ENCODE measurements around the gene PKIB.
"Not testable (repeated sequence)": the region's sequence is repeated elsewhere in the genome, so short reads cannot be mapped to it uniquely, and the experiment has no call there.

Gene PKIB

DNA sequence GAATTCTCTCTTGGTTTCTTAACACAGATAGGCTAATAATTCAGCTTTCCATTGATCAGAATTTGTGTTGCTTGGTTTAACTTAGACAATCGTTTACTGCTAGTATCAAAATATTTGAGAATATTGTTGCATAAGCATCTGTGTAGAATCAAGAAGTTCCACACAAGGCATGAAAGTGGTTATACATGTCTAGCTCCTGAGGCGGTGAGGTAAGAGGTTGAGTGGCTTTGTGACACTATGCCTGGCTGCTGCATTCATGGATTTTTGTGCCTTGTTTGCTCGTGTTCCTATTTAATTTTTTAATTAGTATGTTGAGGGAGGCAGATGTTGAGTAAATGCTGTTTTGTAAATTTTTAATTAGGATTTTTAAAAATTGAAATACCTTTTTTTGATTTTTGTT lies 10.2 kb downstream of the PKIB start:
- in situ Hi-C loops (cut with MboI; ENCODE audit: low sequenced_read_pairs): no loop called here

- in situ Hi-C loops (cut with MboI; ENCODE audit: low sequenced_read_pairs): no loop called here
Observed at GRCh38 chr6:122620902-122621301, 10.7 kb downstream of the PKIB start.

DNA sequence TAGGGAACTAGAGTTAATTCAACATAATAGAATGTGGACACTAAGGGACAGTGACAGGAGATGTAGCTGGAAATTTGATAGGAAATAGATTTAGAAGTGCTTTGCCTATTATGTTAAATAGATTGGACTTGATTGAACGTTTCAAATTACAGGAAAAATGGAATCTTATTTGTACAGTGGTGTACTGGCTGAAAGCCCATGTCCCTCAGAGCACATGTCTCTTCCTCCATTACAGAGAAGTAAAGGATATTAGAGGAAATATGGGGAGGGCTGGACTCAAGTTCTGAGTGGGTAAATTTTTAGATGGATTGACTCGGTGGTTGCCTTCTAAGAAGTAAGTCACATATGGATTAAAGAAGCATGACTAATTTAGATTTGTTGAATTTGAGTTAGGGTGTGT lies 11.4 kb downstream of the PKIB start:
- in situ Hi-C loops (cut with MboI; ENCODE audit: low sequenced_read_pairs): no loop called here

DNA sequence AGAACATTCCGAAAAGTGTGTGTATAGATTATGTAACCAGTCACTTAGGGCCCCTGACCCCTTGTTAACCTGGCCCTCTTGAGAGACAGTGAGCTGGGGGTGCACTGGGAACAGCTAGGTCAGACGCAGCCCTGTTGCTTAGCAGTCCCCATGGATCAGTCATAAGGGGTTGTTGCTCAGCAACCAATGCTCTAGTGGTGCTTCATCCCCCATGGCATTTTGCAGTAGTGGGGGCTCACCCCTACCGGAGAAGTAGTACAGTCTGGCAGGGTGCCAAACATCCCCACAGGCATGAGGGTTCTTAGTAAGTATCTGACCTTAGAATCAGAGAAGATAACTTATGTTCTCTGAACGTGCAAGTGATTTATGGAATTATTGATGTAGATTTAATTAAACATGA lies 12.3 kb downstream of the PKIB start:
- in situ Hi-C loops (cut with MboI; ENCODE audit: low sequenced_read_pairs): no loop called here

GRCh38 chr6:122623279-122623678 lies 13.1 kb downstream of the PKIB start:
- in situ Hi-C loops (cut with MboI; ENCODE audit: low sequenced_read_pairs): no loop called here

DNA sequence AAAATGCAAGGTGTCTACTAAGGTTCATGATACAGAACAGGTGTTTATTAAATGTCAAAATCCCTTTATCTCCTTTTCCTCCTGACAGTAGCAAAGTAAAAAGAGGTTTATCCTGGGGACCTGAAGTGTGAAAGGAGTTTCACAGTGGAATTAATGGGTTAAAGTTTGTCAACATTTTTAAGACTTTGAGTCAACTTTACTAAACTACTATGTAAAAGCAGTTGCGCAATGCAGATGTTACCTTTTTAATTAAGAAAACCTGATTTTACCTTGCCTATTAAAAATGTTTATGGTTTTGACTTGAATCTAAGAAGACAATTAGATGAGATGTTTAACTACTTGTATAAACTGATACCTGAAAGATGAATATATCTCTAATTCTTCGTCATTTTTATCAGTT lies 14.6 kb downstream of the PKIB start:
- in situ Hi-C loops (cut with MboI; ENCODE audit: low sequenced_read_pairs): no loop called here

DNA sequence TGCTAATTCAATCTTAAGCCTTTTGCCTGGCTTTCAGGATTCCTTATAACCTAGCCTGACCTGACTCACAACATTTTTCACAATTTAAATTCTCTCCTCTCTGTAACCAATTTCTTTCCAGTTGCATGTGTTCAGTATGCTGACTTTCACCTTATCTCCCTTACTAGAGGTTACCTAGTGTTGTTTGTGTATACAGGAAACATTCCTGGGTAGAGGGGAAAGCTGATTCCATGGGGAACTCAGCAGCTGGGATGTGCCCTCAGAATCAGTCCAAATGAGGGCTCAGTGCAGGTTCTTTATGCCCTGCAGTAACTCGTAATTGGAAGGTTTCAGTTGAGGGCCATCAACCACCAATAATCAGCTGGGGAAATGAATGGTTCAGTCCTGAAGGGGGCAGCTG lies 18.5 kb downstream of the PKIB start:
- in situ Hi-C loops (cut with MboI; ENCODE audit: low sequenced_read_pairs): no loop called here

DNA sequence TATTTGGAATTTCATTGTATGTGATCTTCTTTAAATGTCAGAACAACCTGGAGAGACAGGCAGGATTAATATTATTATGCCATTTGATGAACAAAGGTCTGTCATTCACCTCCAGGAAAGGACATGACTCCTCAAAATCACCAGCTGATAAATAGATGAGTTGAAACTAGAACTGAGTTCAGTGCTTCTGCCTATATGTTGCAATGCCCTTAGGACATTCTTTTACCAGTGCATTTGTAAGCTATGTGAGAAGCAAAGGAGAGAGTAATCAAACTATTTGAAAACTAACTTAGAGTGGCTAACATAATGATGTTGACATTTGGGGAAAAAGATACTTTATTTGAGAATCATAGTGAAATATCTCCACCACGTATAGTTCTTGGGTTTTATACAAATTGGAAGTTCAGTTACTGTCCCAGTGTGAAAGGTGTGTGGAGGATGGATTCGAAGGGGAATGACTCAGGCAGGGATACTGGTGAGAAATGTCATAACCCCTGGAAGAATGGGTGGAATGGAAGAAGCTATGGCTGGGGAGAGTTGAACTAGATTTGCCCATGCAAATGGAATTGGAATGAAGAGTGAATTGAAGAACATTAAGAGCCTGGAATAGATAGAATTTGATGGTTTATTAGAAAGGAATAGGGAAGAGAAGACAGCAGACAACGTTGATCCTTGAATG lies 21.5 kb downstream of the PKIB start:
- in situ Hi-C loops (cut with MboI; ENCODE audit: low sequenced_read_pairs): no loop called here

DNA sequence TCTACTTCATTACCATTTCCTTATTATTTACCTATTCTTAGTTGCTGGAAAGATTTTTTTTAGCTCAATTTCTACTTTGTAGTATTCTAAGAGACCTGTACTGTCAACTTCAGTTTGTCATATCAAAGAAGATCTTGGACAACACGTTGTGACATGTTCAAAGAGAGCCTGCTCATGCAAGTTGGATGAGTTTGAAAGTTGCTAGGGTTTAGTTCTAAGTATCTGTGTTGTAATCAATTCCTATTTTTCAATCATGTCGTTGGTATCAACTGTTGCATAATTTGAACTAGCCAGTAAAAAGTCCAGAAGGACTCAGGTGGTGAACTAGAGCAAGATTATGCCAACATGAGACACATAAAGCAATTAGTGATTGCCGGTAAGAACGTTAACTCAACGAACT lies 30.2 kb downstream of the PKIB start:
- in situ Hi-C loops (cut with MboI; ENCODE audit: low sequenced_read_pairs): no loop called here

GRCh38 chr6:122641819-122642218 lies 31.6 kb downstream of the PKIB start:
- in situ Hi-C loops (cut with MboI; ENCODE audit: low sequenced_read_pairs): no loop called here

- in situ Hi-C loops (cut with MboI; ENCODE audit: low sequenced_read_pairs): not testable (repeated sequence)
Observed at GRCh38 chr6:122642604-122643003, 32.4 kb downstream of the PKIB start.

- in situ Hi-C loops (cut with MboI; ENCODE audit: low sequenced_read_pairs): no loop called here
Observed at GRCh38 chr6:122645256-122645655, 35.1 kb downstream of the PKIB start.

DNA sequence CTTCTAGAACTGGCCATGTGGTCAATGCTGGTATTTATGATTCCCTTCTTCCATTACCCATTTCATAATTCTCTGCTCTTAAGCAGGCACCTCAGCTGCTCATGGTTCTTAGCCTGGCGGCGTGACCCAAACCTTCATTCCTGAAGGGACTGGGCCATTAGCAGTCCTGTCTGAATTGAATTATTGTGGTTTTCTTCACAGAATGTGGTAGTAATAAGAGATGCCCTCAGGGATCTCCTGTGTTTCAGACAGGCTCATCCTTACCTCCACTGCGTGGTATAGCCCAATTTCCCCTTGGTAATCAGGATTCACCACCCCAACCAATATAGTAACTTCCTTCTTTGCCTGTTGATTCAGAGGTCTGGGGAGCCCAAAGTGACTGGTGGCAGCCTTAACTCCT lies 37.6 kb downstream of the PKIB start:
- in situ Hi-C loops (cut with MboI; ENCODE audit: low sequenced_read_pairs): no loop called here

DNA sequence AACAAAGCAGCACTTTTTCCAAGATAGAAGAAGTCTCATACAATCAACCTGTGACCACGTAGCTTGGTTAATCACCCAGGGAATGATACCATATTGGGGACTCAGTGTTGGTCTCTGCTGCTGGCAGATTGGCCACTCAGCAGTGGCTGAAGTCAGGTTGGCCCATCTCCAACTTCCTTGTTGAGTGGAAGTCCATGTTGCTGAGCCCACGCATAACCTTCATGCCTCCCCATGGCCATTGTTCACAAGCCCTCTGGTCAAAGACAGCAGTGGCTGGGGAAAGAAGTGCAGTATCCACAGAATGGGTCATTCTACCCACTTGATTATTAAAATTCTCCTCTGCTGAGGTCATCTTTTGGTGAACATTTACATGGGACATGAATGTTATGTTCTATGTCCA lies 38.5 kb downstream of the PKIB start:
- in situ Hi-C loops (cut with MboI; ENCODE audit: low sequenced_read_pairs): no loop called here

GRCh38 chr6:122649701-122650100 lies 39.5 kb downstream of the PKIB start:
- in situ Hi-C loops (cut with MboI; ENCODE audit: low sequenced_read_pairs): no loop called here

DNA sequence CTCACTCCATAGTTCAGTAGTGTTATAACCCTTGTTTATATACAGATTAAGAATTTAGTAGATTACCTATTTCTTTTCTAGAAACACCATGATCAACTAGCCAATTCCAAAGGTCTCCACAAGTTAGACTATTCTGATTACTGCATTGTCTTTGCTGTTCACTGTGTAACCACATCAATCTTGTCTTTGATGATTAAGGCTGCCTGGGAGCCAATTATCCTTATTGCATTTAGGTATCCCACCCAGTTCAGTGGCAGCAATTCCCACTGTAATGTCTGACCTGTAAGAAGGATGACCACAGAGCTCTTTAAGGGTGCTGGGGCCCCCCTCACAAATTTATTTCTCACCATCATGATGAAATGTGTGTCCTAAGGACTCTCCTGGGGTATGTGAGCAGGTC lies 40.2 kb downstream of the PKIB start:
- in situ Hi-C loops (cut with MboI; ENCODE audit: low sequenced_read_pairs): no loop called here

- in situ Hi-C loops (cut with MboI; ENCODE audit: low sequenced_read_pairs): no loop called here
Observed at GRCh38 chr6:122651031-122651430, 40.8 kb downstream of the PKIB start.

DNA sequence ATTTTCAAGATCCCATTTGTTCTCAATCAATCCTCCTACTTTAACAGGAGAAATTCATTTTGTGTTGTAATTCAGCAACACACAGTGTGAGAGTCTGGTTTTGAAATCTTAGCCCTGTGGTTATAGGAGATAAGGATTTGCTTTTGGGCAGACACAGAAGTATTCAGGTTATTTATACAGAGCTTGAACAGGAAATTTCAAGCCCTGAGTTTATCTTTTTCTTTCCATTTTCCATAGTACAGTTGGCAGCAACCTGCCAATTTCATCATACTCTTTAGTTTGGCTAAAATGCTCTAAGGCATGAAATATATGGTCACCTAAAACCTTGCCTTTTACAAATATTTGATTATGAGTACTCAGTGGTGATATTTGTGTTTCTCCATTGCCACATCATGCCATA lies 41.4 kb downstream of the PKIB start:
- in situ Hi-C loops (cut with MboI; ENCODE audit: low sequenced_read_pairs): no loop called here

DNA sequence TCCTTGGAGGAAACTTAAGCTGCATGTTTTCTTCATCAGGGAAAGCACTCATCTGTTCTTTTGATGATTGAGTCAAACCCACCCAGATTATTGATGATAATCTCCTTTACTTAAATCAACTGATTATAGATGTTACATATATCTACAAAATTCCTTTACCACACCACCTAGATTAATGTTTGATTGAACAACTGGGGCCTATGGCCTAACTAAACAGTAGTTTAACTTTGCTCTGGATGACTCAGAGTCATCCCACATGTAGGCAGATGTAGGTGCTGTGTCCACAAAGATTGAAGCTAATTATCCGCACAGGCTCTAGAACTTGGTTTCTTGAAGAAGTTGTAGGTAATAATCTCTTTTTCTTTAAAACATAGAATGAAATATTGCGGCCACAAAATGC lies 42.2 kb downstream of the PKIB start:
- in situ Hi-C loops (cut with MboI; ENCODE audit: low sequenced_read_pairs): no loop called here

- in situ Hi-C loops (cut with MboI; ENCODE audit: low sequenced_read_pairs): no loop called here
Observed at GRCh38 chr6:122653094-122653493, 42.9 kb downstream of the PKIB start.

GRCh38 chr6:122654012-122654411 lies 43.8 kb downstream of the PKIB start:
- in situ Hi-C loops (cut with MboI; ENCODE audit: low sequenced_read_pairs): no loop called here

GRCh38 chr6:122657601-122658000 lies 47.4 kb downstream of the PKIB start:
- in situ Hi-C loops (cut with MboI; ENCODE audit: low sequenced_read_pairs): no loop called here

- in situ Hi-C loops (cut with MboI; ENCODE audit: low sequenced_read_pairs): no loop called here
Observed at GRCh38 chr6:122660296-122660695, 50.1 kb downstream of the PKIB start.
